GM15510 (cell line): ENCODE data around the gene PTPN6.

Experiments used
- POLR2A ChIP-seq: IDR thresholded peaks from 3 replicates; pipeline ENCODE4 v1.6.1; 2011; ENCODE audit warnings: borderline replicate concordance; ENCODE audit not compliant: insufficient read length; ENCODE audit errors: extremely low read depth

Gene PTPN6

GRCh38 chr12:6950811-6951540 is at the start of gene PTPN6:
Gene PTPN6, plus strand, starts transcription at chr12:6951356. Its CDS starts 157 bp downstream, at chr12:6951513.
- TF ChIP-seq POLR2A = peak; percentile 96

- no peak for TF ChIP-seq POLR2A
Observed at GRCh38 chr12:6902448-6902847, 48.7 kb upstream of the PTPN6 start.

GRCh38 chr12:6903722-6904121 is 47.4 kb upstream of the PTPN6 start:
- TF ChIP-seq POLR2A = no peak

DNA sequence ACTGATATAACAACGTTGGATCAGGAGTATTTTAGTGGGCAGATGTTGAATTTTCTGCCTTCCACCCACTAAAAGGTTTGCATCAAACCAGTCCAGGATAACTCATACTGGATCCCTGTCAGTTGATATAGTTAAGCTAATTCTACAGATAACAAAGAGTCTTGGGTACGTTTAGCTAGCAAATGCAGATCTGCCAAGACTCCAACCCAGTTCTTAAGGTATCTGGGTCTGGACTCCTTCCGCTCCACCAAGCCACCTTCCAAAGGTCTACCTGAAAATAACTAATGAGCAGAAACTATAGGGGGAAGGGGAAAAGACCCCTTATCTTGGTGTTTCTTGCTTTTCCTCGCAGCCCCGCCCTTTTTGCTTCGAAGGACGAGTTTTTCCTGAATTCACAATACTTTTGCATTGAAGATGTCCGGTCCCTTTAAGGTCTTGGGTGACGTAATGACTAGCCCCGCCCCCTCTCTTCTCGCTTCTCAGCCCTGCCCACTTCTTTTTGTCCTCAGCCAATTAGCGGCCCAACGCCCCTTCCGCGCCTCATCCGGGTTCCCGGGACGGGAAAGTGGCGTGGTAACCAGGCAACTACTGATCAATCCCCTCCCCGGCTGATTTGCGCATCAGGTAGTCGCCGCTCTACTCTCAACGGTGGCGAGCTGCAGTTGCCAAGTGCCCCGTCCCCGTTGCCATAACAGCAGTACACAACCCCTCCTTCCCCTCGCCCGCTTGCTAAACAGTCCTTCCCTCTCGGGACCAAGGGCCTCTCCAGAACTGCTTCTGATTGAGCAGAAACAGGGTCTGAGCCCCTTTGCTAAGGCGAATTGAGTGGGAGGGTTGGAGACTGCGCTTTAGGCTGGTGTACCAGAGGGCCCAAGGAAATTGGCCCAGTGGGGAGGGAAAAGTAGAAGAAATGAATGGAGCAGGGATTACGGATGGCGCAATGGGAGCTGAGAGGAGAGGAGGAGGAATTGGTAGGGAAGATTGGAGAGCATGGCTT is 46.6 kb upstream of the PTPN6 start, which contains the start of gene LRRC23:
TSS of gene LRRC23 (plus strand) at position 543 of the 997 bp plus-strand sequence. CDS start 812 bp downstream, outside the sequence.
- peak; percentile 50 for TF ChIP-seq POLR2A

GRCh38 chr12:6905414-6906040 is 45.6 kb upstream of the PTPN6 start:
- no peak for TF ChIP-seq POLR2A

DNA sequence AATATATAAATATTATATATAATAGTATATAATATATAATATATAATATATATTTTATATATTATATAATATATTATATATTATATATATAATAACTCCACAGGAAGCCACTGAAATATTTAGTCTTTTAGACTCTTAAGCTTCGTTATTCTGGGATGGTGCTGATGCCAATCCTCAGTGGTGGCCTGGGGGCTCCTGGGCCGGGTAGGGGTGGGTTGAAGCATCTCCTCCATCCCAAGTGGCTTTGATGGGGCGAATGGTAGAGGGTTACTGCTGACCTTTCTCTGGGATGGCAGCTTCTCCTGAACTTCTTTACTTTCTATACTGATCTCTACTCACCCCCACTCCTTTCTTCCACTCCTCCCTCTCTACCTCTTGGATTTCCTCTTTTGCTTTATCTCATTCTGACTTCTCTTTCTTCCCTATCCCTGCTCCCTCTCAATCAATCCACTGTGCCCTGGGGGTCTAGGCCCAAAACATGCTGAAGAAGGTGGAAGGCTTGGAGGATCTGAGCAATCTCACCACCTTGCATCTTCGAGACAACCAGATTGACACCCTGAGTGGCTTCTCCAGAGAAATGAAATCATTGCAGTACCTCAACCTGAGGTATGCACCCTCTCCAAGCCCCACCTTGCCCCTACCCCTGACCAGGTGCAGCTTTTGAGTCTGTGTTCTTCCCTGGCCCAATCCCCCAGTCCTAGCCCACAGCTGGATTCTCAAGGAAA is 41.6 kb upstream of the PTPN6 start:
- no peak for TF ChIP-seq POLR2A

GRCh38 chr12:6912164-6912935 is 38.8 kb upstream of the PTPN6 start:
- TF ChIP-seq POLR2A = no peak

DNA sequence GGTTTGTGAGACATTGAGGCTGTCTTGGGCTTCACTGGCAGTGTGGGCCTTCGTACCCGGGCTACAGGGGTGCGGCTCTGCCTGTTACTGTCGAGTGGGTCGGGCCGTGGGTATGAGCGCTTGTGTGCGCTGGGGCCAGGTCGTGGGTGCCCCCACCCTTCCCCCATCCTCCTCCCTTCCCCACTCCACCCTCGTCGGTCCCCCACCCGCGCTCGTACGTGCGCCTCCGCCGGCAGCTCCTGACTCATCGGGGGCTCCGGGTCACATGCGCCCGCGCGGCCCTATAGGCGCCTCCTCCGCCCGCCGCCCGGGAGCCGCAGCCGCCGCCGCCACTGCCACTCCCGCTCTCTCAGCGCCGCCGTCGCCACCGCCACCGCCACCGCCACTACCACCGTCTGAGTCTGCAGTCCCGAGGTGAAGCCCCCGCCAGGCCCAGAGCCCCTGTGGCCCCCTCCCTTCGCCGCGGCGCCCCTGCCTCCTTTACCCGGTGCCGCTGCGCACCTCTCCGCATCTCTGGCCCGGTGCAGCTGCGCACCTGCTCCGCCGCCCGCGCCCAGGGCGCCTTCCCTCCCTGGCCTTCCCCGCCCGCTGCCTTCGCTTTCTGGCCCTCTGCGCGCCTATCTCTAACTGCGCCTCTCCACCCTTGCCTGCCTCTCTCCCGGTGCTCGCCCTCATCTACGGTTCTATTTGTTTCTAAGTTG is 36.8 kb upstream of the PTPN6 start, which contains the start of gene ENO2:
TSS of gene ENO2 (plus strand) at position 335 of the 701 bp plus-strand sequence. CDS start 1,253 bp downstream, outside the sequence.
- peak; percentile 55 for TF ChIP-seq POLR2A

DNA sequence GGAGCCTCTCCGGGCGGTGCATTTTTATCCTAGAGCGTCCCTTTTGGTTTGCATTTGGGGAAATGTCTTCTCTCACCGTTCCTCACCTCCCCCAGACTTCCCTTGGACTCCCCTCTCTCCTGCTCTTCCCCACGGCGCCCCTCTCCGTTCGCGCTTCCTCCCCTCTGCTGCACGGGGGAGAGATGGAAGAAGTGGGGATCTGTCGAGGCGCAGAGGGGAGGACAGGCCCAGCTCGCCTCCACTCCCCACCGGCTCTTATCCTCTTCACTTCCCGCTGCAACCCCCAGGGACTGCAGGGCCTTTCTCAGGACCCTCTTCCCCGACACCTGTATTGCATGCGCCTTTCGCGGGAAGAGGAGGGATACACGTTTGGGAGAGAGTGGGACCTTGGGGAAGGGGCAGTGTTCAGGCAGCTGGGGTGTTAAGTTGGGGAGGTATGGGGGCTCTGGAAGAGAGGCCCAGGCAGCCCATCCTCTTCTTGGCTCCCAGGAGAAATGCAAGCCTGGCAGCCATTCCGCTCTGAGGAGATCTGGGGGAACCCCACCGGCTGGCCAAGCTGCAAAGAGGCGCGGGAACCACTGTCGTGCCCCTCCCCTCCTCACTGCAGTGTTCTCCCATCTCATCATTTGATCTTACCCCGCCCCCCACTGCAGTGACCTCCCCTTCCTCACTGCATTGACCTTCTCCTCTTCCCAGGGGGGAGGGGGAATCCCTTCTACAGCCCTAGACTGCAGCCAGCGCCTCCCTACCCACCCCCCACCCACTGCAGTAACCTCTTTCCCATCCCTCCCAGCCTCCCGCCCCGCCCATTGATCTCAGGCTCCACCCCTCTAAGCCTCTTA is 36.0 kb upstream of the PTPN6 start:
- no peak for TF ChIP-seq POLR2A

GRCh38 chr12:6915789-6916285 is 35.3 kb upstream of the PTPN6 start:
- no peak for TF ChIP-seq POLR2A

- no peak for TF ChIP-seq POLR2A
Observed at GRCh38 chr12:6916426-6917200, 34.5 kb upstream of the PTPN6 start.
